CD14-positive monocyte (primary cell): Measurements from ENCODE around the gene XNDC1N. TPM values are rescaled to one million over a fixed set of nuclear protein-coding genes. Genes with fewer than 3 reads are reported as not detected.
A peak's percentile ranks its signal among the peaks of the same experiment; 100 is the strongest.

ENCODE experiments used
- DNase-seq, 3 donors: peaks; one replicate each; pipeline ENCODE4 v3.0.0-alpha.2; 2011 to 2022
- H2AFZ ChIP-seq: 2 replicates; pipeline ENCODE4 v1.6.0; 2012; ENCODE audit warnings: mild to moderate bottlenecking, low read depth, low read length, inconsistent platforms; ENCODE audit not compliant: insufficient read depth, poor library complexity, severe bottlenecking
- H3K27ac ChIP-seq, 2 donors: 1 replicate in 1 of 2; 2 replicates in 1 of 2; pipeline ENCODE4 v1.5.1; 2012 to 2013; ENCODE audit warnings: low read length in 2 of 2, control low read depth in 1 of 2, inconsistent platforms in 1 of 2, low read depth in 1 of 2, mild to moderate bottlenecking in 1 of 2
- H3K27me3 ChIP-seq, 2 donors: one replicate each; pipeline versions ENCODE4 v1.6.0 to v1.6.1; 2011 to 2013; ENCODE audit warnings: low read length in 2 of 2; ENCODE audit not compliant: control insufficient read depth in 2 of 2, insufficient read depth in 2 of 2
- H3K36me3 ChIP-seq, 2 donors: replicated peaks in 1 of 2; 1 replicate in 1 of 2; 2 replicates in 1 of 2; pipeline versions ENCODE4 v1.5.1 to v1.6.1; 2012 to 2013; ENCODE audit warnings: low read length in 2 of 2, control low read depth in 1 of 2, inconsistent platforms in 1 of 2, mild to moderate bottlenecking in 1 of 2; ENCODE audit not compliant: insufficient read depth in 2 of 2, control insufficient read depth in 1 of 2
- H3K4me1 ChIP-seq, 2 donors: 1 replicate in 1 of 2; 2 replicates in 1 of 2; pipeline versions ENCODE4 v1.5.1 to v1.6.1; 2012 to 2013; ENCODE audit warnings: low read length in 2 of 2, control low read depth in 1 of 2, inconsistent platforms in 1 of 2, mild to moderate bottlenecking in 1 of 2, moderate library complexity in 1 of 2; ENCODE audit not compliant: insufficient read depth in 2 of 2, control insufficient read depth in 1 of 2
- H3K4me2 ChIP-seq: replicated peaks from 2 replicates; pipeline ENCODE3; 2012; ENCODE audit warnings: low read length, moderate library complexity, mild to moderate bottlenecking; ENCODE audit not compliant: poor library complexity, severe bottlenecking; ENCODE audit errors: extremely low read depth
- H3K4me3 ChIP-seq, 3 experiments: fragments of 200-600 bp in 1 of 3; sonication (generic) in 1 of 3; replicated peaks in 1 of 3; 1 replicate in 2 of 3; 2 replicates in 1 of 3; pipeline ENCODE4 v1.5.1; 2011 to 2013; ENCODE audit warnings: low read length in 3 of 3, mild to moderate bottlenecking in 3 of 3, control low read depth in 2 of 3, low read depth in 2 of 3, inconsistent platforms in 1 of 3, moderate library complexity in 1 of 3
- H3K79me2 ChIP-seq: 2 replicates; pipeline ENCODE4 v1.6.0; 2012; ENCODE audit warnings: mild to moderate bottlenecking, control low read depth, inconsistent platforms, low read length, moderate library complexity; ENCODE audit not compliant: insufficient read depth
- H3K9ac ChIP-seq: 2 replicates; pipeline ENCODE4 v1.6.0; 2017; ENCODE audit warnings: low read length, mild to moderate bottlenecking; ENCODE audit not compliant: insufficient read depth, poor library complexity, severe bottlenecking
- H3K9me3 ChIP-seq, 2 donors: replicated peaks in 1 of 2; 1 replicate in 1 of 2; 2 replicates in 1 of 2; pipeline versions ENCODE4 v1.5.1 to v1.6.1; 2012 to 2013; ENCODE audit warnings: low read length in 2 of 2, control low read depth in 1 of 2; ENCODE audit not compliant: control insufficient read depth in 1 of 2, insufficient read depth in 1 of 2
- H4K20me1 ChIP-seq: 2 replicates; pipeline ENCODE4 v1.6.0; 2012; ENCODE audit warnings: mild to moderate bottlenecking, low read length, control low read depth, moderate library complexity; ENCODE audit not compliant: insufficient read depth
- H3K27ac Mint-ChIP-seq, 7 donors: one replicate each; pipeline ENCODE4 v1.8.0; 2020; ENCODE audit warnings: mild to moderate bottlenecking in 7 of 7, mixed read lengths in 7 of 7, moderate library complexity in 6 of 7, inconsistent platforms in 2 of 7
- H3K27me3 Mint-ChIP-seq, 3 donors: one replicate each; pipeline ENCODE4 v1.8.0; 2021 to 2022; ENCODE audit warnings: low read depth in 3 of 3, mild to moderate bottlenecking in 3 of 3, mixed read lengths in 3 of 3, moderate library complexity in 3 of 3, inconsistent platforms in 1 of 3
- H3K36me3 Mint-ChIP-seq, 2 donors: one replicate each; pipeline ENCODE4 v1.8.0; 2020; ENCODE audit warnings: mixed read lengths in 2 of 2, inconsistent platforms in 1 of 2, mild to moderate bottlenecking in 1 of 2
- H3K4me1 Mint-ChIP-seq: one replicate; pipeline ENCODE4 v1.8.0; 2020; ENCODE audit warnings: mild to moderate bottlenecking, mixed read lengths
- H3K4me3 Mint-ChIP-seq, 2 donors: one replicate each; pipeline ENCODE4 v1.8.0; 2020; ENCODE audit warnings: mild to moderate bottlenecking in 2 of 2, mixed read lengths in 2 of 2, moderate library complexity in 1 of 2
- H3K9me3 Mint-ChIP-seq, 7 donors: one replicate each; pipeline ENCODE4 v1.8.0; 2020 to 2022; ENCODE audit warnings: mixed read lengths in 7 of 7, mild to moderate bottlenecking in 6 of 7, moderate library complexity in 6 of 7, inconsistent platforms in 2 of 7
- CTCF ChIP-seq: fragments of 200-600 bp; IDR thresholded peaks from one replicate; pipeline ENCODE4 v1.8.0; 2022; ENCODE audit warnings: antibody characterized with exemption, mild to moderate bottlenecking
- WGBS: methylation state at CpG from one replicate; pipeline ENCODE4 v1.1.5; 2013; ENCODE audit warnings: missing lambda C conversion rate; ENCODE audit not compliant: insufficient coverage; 5-methylcytosine and 5-hydroxymethylcytosine counted together
- intact Hi-C, 2 donors: fragments of 100-400 bp; cut with micrococcal nuclease; formaldehyde crosslinking; loops; one replicate each; pipeline versions ENCODE4 v1.15.0 to v1.15.1; 2023
- polyA minus RNA-seq: library from RNA; depleted of rRNA, polyadenylated mRNA; stranded (reverse); fragments of >200 nt; gene quantifications from 2 replicates; pipeline ENCODE4 v1.2.3, GENCODE V29; 2012
- polyA plus RNA-seq, 3 donors: library from polyadenylated mRNA; depleted of rRNA in 1 of 3; unstranded in 2 of 3; stranded (reverse) in 1 of 3; fragments of 300-500 nt in 2 of 3; fragments of >200 nt in 1 of 3; fragmentation: Illumina TruSeq in 2 of 3; gene quantifications; 1 replicate in 2 of 3; 2 replicates in 1 of 3; pipeline ENCODE4 v1.2.3, GENCODE V29; 2012 to 2021
- total RNA-seq, 12 experiments: library from RNA in 1 of 12; stranded (reverse) in 1 of 12; fragments of 120-200 nt in 1 of 12; gene quantifications; one replicate each; pipeline ENCODE4 v1.2.4 and lab custom pipeline; 2013 to 2026; ENCODE audit warnings: mixed read lengths in 6 of 12, inconsistent platforms in 1 of 12

XNDC1N gene
- total RNA-seq (2013): 3.7 TPM
- polyA plus RNA-seq: 1 to 10 TPM in 1 of 3 donors, under 1 TPM in 2; 0.80 to 2.1 (median 0.99) TPM
- polyA minus RNA-seq: 3.0 and 3.2 TPM in 2 replicates
- 0.12 to 4.1 (median 1.1) reads per million in 11 experiments for total RNA-seq (lab: John Stamatoyannopoulos, UW)

GRCh38 chr11:71927820-71928736, at the start of gene XNDC1N:
Gene XNDC1N, minus strand, starts transcription at chr11:71928594. Its CDS starts 5,241 bp downstream, at chr11:71923353.
- DNase-seq: peak in 2 of 3 donors; percentile 66 to 80
- H3K4me1 Mint-ChIP-seq: peaks cover 23% of the 10 kb centered on the region

More at GRCh38 chr11:71927820-71928736, at the start of gene XNDC1N:
- H3K4me3 ChIP-seq: peak within 1 kb of the TSS; percentile 89 to 100 (median 99)
- Mint-ChIP-seq H3K9me3 (peaks cover 0 to 8% (median 3%) of the 10 kb centered on the region in 7 donors), H3K36me3 (peaks cover 5 to 10% of the 10 kb centered on the region in 2 donors), H3K27ac (peak within 1 kb of the TSS; percentile 92 to 98 (median 93)), H3K4me3 (peak within 1 kb of the TSS; percentile 97 to 98), H3K27me3 (peaks cover 0 to 1% (median 0%) of the 10 kb centered on the region in 3 donors)
- peaks cover 17 to 25% of the 10 kb centered on the region in 2 donors for H3K4me1 ChIP-seq
- peaks cover 56% of the 10 kb centered on the region for H3K79me2 ChIP-seq
- peak within 1 kb of the TSS; percentile 99 for H2AFZ ChIP-seq
- WGBS: 0% methylated on average over 34 of the region's 40 CpGs
- peak within 1 kb of the TSS; percentile 77 for H3K9ac ChIP-seq
- peak within 1 kb of the TSS; percentile 52 to 93 for H3K27ac ChIP-seq
- H3K27me3 ChIP-seq: no peaks in the 10 kb centered on the region
- intact Hi-C loops: no loop called here
- TF ChIP-seq CTCF: no peak
- no peaks in the 10 kb centered on the region for H3K9me3 ChIP-seq
- peaks cover 0 to 8% of the 10 kb centered on the region in 2 donors for H3K36me3 ChIP-seq
- peak within 1 kb of the TSS; percentile 97 for H3K4me2 ChIP-seq
- H4K20me1 ChIP-seq: peaks cover 15% of the 10 kb centered on the region
